Measurements from ENCODE around the gene VAMP5.

GRCh38 chr2:85589982-85590791, 6.0 kb downstream of the VAMP5 start:
- TF ChIP-seq CTCF (IDR thresholded peaks at IDR 0.05 in 8 of 11, conservative IDR thresholded peaks at IDR 0.05 in 3 of 11) (no peak), POLR2A (IDR thresholded peaks at IDR 0.05) (no peak)

All from spleen (tissue), 7 donors.